Thymus (tissue), 14 donors: ENCODE measurements around the gene LUM. TPM values are rescaled to one million over a fixed set of nuclear protein-coding genes. Genes with fewer than 3 reads are reported as not detected.

Source experiments
- DNase-seq, 9 donors: peaks; one replicate each; pipeline ENCODE4 v3.0.0-alpha.2; 2013; ENCODE audit warnings: low spot score in 9 of 9, low read depth in 6 of 9, missing footprints in 1 of 9
- H3K27ac ChIP-seq, 2 donors: one replicate each; pipeline ENCODE4 v1.5.1; 2013; ENCODE audit warnings: control low read depth in 1 of 2, low read depth in 1 of 2, low read length in 1 of 2, mild to moderate bottlenecking in 1 of 2, moderate library complexity in 1 of 2
- H3K27me3 ChIP-seq, 2 donors: one replicate each; pipeline ENCODE4 v1.5.1; 2013; ENCODE audit warnings: low read length in 1 of 2; ENCODE audit not compliant: control insufficient read depth in 2 of 2, insufficient read depth in 1 of 2
- H3K36me3 ChIP-seq, 2 donors: one replicate each; pipeline ENCODE4 v1.5.1; 2013; ENCODE audit warnings: low read length in 1 of 2, mild to moderate bottlenecking in 1 of 2, moderate library complexity in 1 of 2; ENCODE audit not compliant: control insufficient read depth in 2 of 2, insufficient read depth in 2 of 2
- H3K4me1 ChIP-seq, 2 donors: one replicate each; pipeline ENCODE4 v1.5.1; 2013; ENCODE audit warnings: low read length in 2 of 2; ENCODE audit not compliant: control insufficient read depth in 2 of 2, insufficient read depth in 2 of 2
- H3K4me3 ChIP-seq, 2 donors: one replicate each; pipeline ENCODE4 v1.5.1; 2013; ENCODE audit warnings: low read length in 2 of 2, control low read depth in 1 of 2, mild to moderate bottlenecking in 1 of 2
- H3K9me3 ChIP-seq, 2 donors: one replicate each; pipeline ENCODE4 v1.5.1; 2013; ENCODE audit warnings: low read length in 1 of 2, mild to moderate bottlenecking in 1 of 2; ENCODE audit not compliant: control insufficient read depth in 2 of 2, insufficient read depth in 1 of 2
- WGBS: extraction: QIAGEN DNeasy Blood & Tissue Kit; methylation state at CpG from one replicate; pipeline ENCODE4 v1.1.7; 2013; 5-methylcytosine and 5-hydroxymethylcytosine counted together
- long read RNA-seq, 10 donors: transcript quantifications; one replicate each; lab custom pipeline, GENCODE V29; 2026
- polyA plus RNA-seq: library from polyadenylated mRNA; stranded (reverse); fragments of 200-250 nt; gene quantifications from one replicate; pipeline ENCODE4 v1.2.3, GENCODE V29; 2013
- total RNA-seq: library from RNA; stranded (reverse); fragments of 120-200 nt; gene quantifications from one replicate; pipeline ENCODE4 v1.2.4, GENCODE V29; 2013
- donor health status: healthy.

LUM gene, protein sequence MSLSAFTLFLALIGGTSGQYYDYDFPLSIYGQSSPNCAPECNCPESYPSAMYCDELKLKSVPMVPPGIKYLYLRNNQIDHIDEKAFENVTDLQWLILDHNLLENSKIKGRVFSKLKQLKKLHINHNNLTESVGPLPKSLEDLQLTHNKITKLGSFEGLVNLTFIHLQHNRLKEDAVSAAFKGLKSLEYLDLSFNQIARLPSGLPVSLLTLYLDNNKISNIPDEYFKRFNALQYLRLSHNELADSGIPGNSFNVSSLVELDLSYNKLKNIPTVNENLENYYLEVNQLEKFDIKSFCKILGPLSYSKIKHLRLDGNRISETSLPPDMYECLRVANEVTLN
- total RNA-seq (38.7 TPM), polyA plus RNA-seq (63.5 TPM)
- long read RNA-seq, donor 1, transcript LUM-201 (3 exons, 3,008 nt) = major isoform, 5 of 5 reads
- long read RNA-seq, donor 1, partial matches to known transcripts = 0 of 5 reads
- long read RNA-seq, donor 1, other reads (novel, unspliced or antisense) = 0 of 5 reads
- long read RNA-seq, donor 2 = 0 reads
- long read RNA-seq, donor 3, transcript LUM-201 (3 exons, 3,008 nt) = major isoform, 39 of 45 reads
- long read RNA-seq, donor 3, partial matches to known transcripts = 6 of 45 reads
- long read RNA-seq, donor 3, other reads (novel, unspliced or antisense) = 0 of 45 reads
- long read RNA-seq, donor 4, transcript LUM-201 (3 exons, 3,008 nt) = major isoform, 8 of 8 reads
- long read RNA-seq, donor 4, partial matches to known transcripts = 0 of 8 reads
- long read RNA-seq, donor 4, other reads (novel, unspliced or antisense) = 0 of 8 reads
- long read RNA-seq, donor 5, transcript LUM-201 (3 exons, 3,008 nt) = major isoform, 44 of 50 reads
- long read RNA-seq, donor 5, partial matches to known transcripts = 6 of 50 reads
- long read RNA-seq, donor 5, other reads (novel, unspliced or antisense) = 0 of 50 reads
- long read RNA-seq, donor 6, transcript LUM-201 (3 exons, 3,008 nt) = major isoform, 17 of 17 reads
- long read RNA-seq, donor 6, partial matches to known transcripts = 0 of 17 reads
- long read RNA-seq, donor 6, other reads (novel, unspliced or antisense) = 0 of 17 reads
- long read RNA-seq, donor 7, transcript LUM-201 (3 exons, 3,008 nt) = major isoform, 21 of 26 reads
- long read RNA-seq, donor 7, partial matches to known transcripts = 5 of 26 reads
- long read RNA-seq, donor 7, other reads (novel, unspliced or antisense) = 0 of 26 reads
- long read RNA-seq, donor 8, transcript LUM-201 (3 exons, 3,008 nt) = major isoform, 33 of 39 reads
- long read RNA-seq, donor 8, partial matches to known transcripts = 6 of 39 reads
- long read RNA-seq, donor 8, other reads (novel, unspliced or antisense) = 0 of 39 reads
- long read RNA-seq, donor 9, transcript LUM-201 (3 exons, 3,008 nt) = major isoform, 17 of 17 reads
- long read RNA-seq, donor 9, partial matches to known transcripts = 0 of 17 reads
- long read RNA-seq, donor 9, other reads (novel, unspliced or antisense) = 0 of 17 reads
- long read RNA-seq, donor 10, transcript LUM-201 (3 exons, 3,008 nt) = major isoform, 19 of 19 reads
- long read RNA-seq, donor 10, partial matches to known transcripts = 0 of 19 reads
- long read RNA-seq, donor 10, other reads (novel, unspliced or antisense) = 0 of 19 reads

DNA sequence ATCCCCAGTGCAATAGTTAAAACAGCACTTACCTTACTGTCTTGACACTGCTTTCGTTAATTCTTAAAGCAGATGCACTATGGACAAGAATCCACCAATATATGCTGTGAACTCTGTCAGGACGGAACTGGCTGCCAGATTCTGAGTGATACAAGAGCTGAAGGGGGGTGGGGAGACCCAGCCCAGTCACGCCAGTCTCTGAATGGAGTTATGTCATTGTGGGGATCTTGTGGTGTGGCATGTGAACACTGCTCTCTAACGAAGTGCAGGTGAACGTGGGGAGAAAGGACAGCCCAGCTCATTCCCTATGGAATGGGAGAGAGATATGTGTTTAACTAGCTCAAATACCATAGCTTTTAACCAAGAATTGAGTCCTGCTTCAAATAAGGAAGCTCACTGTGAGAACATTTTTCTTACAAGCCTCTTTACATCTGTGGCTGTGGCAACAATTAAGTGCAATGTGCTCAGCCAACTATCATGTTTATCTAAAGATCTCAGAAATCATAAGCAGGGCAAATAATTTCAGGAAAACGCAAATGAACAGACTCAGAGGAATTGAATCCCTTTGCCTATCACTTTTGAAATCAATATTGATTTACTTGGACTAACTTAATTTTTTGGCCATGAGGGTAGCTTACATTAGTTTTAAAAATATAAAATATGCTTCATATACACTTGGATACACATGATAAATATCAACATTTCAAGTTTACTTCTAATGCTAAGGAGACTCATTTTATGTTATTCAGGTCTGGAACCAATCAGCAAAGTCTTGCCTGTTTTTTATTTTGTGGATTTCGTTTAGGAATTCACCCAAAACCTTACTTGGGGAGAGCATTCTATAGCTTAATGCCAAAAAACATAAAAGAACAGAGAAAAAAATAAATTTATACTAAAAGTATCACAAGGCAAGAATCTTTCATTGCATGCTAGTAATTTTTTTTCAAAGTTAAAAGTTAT, at the start of gene LUM:
Gene LUM, minus strand, starts transcription at position 129 of the 960 bp plus-strand sequence. CDS start 2,515 bp downstream, outside the sequence.
- no peaks in the 10 kb centered on the region for H3K4me1 ChIP-seq
- no peak for DNase-seq
- H3K4me3 ChIP-seq = no peak within 1 kb of the TSS
- 86% methylated on average over 7 of the region's 7 CpGs for WGBS
- no peaks in the 10 kb centered on the region for H3K36me3 ChIP-seq
- H3K27ac ChIP-seq = no peak within 1 kb of the TSS
- H3K27me3 ChIP-seq = no peaks in the 10 kb centered on the region
- no peaks in the 10 kb centered on the region for H3K9me3 ChIP-seq

DNA sequence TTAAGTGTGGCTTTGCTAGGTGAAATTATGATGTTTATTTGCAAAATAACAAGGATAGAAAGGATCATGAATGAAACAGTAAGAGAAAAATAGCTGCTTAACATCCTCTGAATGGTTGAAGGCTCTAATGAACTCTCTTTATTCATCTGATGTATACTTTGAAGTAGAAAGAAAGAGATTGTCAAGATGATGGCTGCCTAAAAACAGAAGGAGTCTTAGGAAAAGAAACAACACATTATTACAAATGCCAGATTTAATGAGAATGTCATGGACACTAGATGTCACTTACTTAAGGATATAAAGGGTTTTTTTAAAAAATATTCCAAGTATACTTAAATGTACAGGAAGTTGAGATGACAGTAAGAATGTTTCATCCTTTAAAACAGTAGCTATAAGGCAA, 49.7 kb upstream of the LUM start:
- Histone ChIP-seq H3K27ac (no peak overlapping the region), H3K4me1 (no peaks in the 10 kb centered on the region), H3K36me3 (no peaks in the 10 kb centered on the region), H3K27me3 (no peaks in the 10 kb centered on the region), H3K4me3 (no peak overlapping the region), H3K9me3 (no peaks in the 10 kb centered on the region)
- DNase-seq = no peak

DNA sequence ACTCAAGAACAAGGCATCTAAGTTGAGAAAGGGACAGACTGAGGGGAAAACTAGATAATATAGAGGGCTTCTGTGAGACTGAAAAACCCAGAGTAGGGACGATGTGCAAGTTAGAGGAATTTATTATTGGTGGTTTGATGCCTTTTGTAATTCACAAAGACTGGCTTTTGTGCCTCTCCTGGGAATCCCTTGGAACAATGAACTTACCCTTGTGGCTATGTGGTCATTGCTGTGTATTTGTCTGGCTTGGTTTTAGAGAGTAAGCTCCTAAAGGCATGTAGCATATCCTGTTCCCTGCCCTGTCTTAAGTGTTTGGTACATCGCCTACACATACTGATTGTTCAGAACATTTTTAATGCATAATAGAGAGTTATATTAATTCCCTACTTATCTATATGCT, 44.7 kb upstream of the LUM start:
- Histone ChIP-seq H3K4me1 (no peaks in the 10 kb centered on the region), H3K36me3 (no peaks in the 10 kb centered on the region), H3K4me3 (no peak overlapping the region), H3K27me3 (no peaks in the 10 kb centered on the region), H3K27ac (no peak overlapping the region), H3K9me3 (no peaks in the 10 kb centered on the region)
- WGBS = 78% methylated on average over 2 of the region's 2 CpGs
- no peak for DNase-seq

DNA sequence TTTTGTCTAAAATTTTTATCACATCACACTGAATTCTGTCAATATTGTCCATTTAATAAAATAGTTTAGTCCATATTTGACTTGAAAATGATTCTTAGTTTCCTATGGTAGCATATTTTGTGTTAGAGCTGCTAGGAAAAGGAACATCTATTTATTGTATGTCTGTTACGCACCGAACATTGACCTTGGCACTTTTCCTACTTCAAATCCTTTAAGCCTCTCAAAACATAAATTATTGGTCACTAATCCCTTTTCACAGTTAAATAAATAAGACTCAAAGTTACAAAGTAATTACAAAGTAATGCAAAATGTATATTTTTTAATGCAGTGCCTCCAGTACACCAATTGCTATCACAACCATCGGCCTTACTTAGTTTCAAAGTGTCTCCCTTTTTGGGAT, 42.8 kb upstream of the LUM start:
- 95% methylated on average over 3 of the region's 3 CpGs for WGBS
- no peaks in the 10 kb centered on the region for H3K9me3 ChIP-seq
- H3K4me3 ChIP-seq = no peak overlapping the region
- H3K36me3 ChIP-seq = no peaks in the 10 kb centered on the region
- no peaks in the 10 kb centered on the region for H3K27me3 ChIP-seq
- no peak overlapping the region for H3K27ac ChIP-seq
- DNase-seq = no peak
- no peaks in the 10 kb centered on the region for H3K4me1 ChIP-seq

DNA sequence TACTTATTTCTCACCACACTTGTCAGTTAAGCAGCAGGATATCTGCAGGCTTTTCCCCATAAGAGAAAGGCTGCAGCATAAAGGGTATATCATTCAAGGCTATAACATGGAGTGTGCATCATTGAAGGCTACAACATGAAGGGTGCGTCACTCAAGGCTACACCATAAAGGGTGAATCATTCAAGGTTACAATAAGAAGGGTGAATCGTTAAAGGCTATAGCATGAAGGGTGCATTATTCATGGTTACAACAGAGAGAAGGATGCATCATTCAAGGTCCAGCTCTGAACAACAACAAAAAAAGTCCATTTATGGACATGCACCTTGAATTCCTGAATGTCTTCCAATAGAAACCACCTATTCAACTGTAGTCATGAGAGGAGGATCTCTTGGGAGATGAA, 32.8 kb upstream of the LUM start:
- Histone ChIP-seq H3K4me1 (no peaks in the 10 kb centered on the region), H3K4me3 (no peak overlapping the region), H3K9me3 (no peaks in the 10 kb centered on the region), H3K27ac (no peak overlapping the region), H3K36me3 (no peaks in the 10 kb centered on the region), H3K27me3 (no peaks in the 10 kb centered on the region)
- WGBS = 95% methylated on average over 2 of the region's 2 CpGs
- DNase-seq = no peak

DNA sequence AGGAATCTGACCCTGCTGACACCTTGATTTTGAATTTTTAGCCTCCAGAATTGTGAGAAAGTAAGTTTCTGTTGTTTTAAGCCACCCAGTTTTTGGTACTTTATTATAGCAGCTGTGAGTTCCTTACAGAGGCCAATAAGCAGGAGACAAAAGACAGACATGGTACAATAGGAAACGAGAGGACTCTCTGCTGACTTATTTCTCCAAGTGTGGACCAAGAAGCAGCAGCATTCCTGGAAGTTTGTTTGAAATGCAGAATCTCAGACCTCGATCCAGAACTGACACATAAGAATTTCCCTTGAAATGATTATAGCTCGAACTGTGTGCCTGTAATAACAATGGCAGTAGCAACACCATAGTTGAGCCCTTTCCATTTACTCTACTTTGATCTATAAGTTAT, 31.9 kb upstream of the LUM start:
- Histone ChIP-seq H3K27me3 (no peaks in the 10 kb centered on the region), H3K4me3 (no peak overlapping the region), H3K27ac (no peak overlapping the region), H3K4me1 (no peaks in the 10 kb centered on the region), H3K36me3 (no peaks in the 10 kb centered on the region), H3K9me3 (no peaks in the 10 kb centered on the region)
- no peak for DNase-seq
- WGBS = 91% methylated on average over 3 of the region's 3 CpGs

DNA sequence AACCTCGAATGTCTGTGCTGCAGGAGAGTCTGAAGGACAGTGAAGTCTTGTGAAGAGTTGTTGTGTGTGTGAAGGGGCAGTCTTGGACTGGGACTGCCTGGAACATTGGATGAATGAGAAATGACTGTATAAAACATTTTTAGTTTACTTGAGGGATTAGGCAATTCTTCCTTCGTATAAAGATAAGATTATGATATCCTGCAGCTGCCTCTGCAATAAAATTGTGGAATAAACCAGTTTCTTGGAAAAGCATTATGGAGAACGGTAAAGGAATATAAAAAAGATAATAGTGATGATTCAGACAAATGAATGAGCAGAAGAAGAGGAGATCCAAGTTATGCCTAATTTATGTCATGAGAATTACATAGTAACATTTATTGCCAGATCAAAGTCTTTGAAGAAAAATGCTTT, 30.9 kb upstream of the LUM start:
- Histone ChIP-seq H3K36me3 (no peaks in the 10 kb centered on the region), H3K4me1 (no peaks in the 10 kb centered on the region), H3K9me3 (no peaks in the 10 kb centered on the region), H3K27ac (no peak overlapping the region), H3K4me3 (no peak overlapping the region), H3K27me3 (no peaks in the 10 kb centered on the region)
- 89% methylated on average over 3 of the region's 3 CpGs for WGBS
- no peak for DNase-seq
